HEK293T (cell line): ENCODE results near the gene PPP1R37.
A peak's percentile ranks its signal among the peaks of the same experiment; 100 is the strongest.

Source experiments
- CTCF ChIA-PET: fragments of 350-600 bp; formaldehyde crosslinking; extraction: SDS; loops from one replicate; lab custom pipeline; 2021; ENCODE audit warnings: antibody characterized with exemption, inconsistent platforms; lab: Yijun Ruan, JAX
- POLR2A ChIA-PET: fragments of 350-600 bp; formaldehyde crosslinking; extraction: SDS; loops from one replicate; lab custom pipeline; 2020; ENCODE audit warnings: antibody characterized with exemption, inconsistent platforms; lab: Yijun Ruan, JAX
- DNase-seq: peaks from one replicate; pipeline ENCODE4 v3.0.0; 2012; ENCODE audit warnings: mixed read lengths; ENCODE audit errors: extremely low spot score
- ARNT ChIP-seq: fragments of 450-650 bp; IDR thresholded peaks from 2 replicates; pipeline ENCODE4 v1.6.1; 2017; ENCODE audit warnings: mild to moderate bottlenecking
- BHLHE40 ChIP-seq: fragments of 450-650 bp; IDR thresholded peaks from 2 replicates; pipeline ENCODE4 v1.6.1; 2016; ENCODE audit warnings: mild to moderate bottlenecking, moderate library complexity, borderline replicate concordance
- CTBP1 ChIP-seq: fragments of 450-650 bp; IDR thresholded peaks from 2 replicates; pipeline ENCODE4 v1.6.1; 2016; ENCODE audit warnings: borderline replicate concordance
- ELF4 ChIP-seq: fragments of 450-650 bp; IDR thresholded peaks from 2 replicates; pipeline ENCODE4 v1.6.1; 2017; ENCODE audit warnings: antibody characterized with exemption
- FOXA1 ChIP-seq: fragments of 450-650 bp; IDR thresholded peaks from 2 replicates; pipeline ENCODE4 v1.6.1; 2016; ENCODE audit warnings: mild to moderate bottlenecking
- FOXK2 ChIP-seq: fragments of 450-650 bp; IDR thresholded peaks from 2 replicates; pipeline ENCODE4 v1.6.1; 2016; ENCODE audit warnings: mild to moderate bottlenecking
- FOXM1 ChIP-seq: fragments of 450-650 bp; IDR thresholded peaks from 2 replicates; pipeline ENCODE4 v1.6.1; 2017; ENCODE audit warnings: mild to moderate bottlenecking, borderline replicate concordance
- HDGF ChIP-seq: fragments of 450-650 bp; IDR thresholded peaks from 2 replicates; pipeline ENCODE4 v1.6.1; 2017; ENCODE audit warnings: antibody characterized with exemption, borderline replicate concordance
- L3MBTL2 ChIP-seq: fragments of 450-650 bp; conservative IDR thresholded peaks from 2 replicates; pipeline ENCODE4 v1.6.1; 2016; ENCODE audit warnings: mild to moderate bottlenecking
- LEF1 ChIP-seq: fragments of 450-650 bp; IDR thresholded peaks from 2 replicates; pipeline ENCODE4 v1.6.1; 2017; ENCODE audit warnings: mild to moderate bottlenecking, borderline replicate concordance
- NFRKB ChIP-seq: fragments of 450-650 bp; IDR thresholded peaks from 2 replicates; pipeline ENCODE4 v1.6.1; 2016; ENCODE audit warnings: mild to moderate bottlenecking, moderate library complexity
- PKNOX1 ChIP-seq: fragments of 450-650 bp; IDR thresholded peaks from 2 replicates; pipeline ENCODE4 v1.6.1; 2016
- SP1 ChIP-seq: fragments of 450-650 bp; IDR thresholded peaks from 2 replicates; pipeline ENCODE4 v1.6.1; 2017
- SUZ12 ChIP-seq: fragments of 450-650 bp; IDR thresholded peaks from 2 replicates; pipeline ENCODE4 v1.6.1; 2016; ENCODE audit warnings: mild to moderate bottlenecking
- TARDBP ChIP-seq: fragments of 450-650 bp; IDR thresholded peaks from 2 replicates; pipeline ENCODE4 v1.6.1; 2016
- ZNF384 ChIP-seq: fragments of 450-650 bp; IDR thresholded peaks from 2 replicates; pipeline ENCODE4 v1.6.1; 2016

Gene PPP1R37

GRCh38 chr19:45050036-45050435 lies 42.9 kb upstream of the PPP1R37 start:
- POLR2A ChIA-PET: interaction anchor here (0.9 to 1.6 kb wide), 3 partner anchors 9 to 42 kb away, joined by 3 to 11 read pairs (median 4); partner anchors contain the start of gene CLASRP
- CTCF ChIA-PET: interaction anchor here (1.4 kb wide), 1 partner anchor 9 kb away, joined by 8 read pairs; no protein-coding TSS in a partner anchor
- no peak for TF ChIP-seq BHLHE40
- DNase-seq: no peak

GRCh38 chr19:45051929-45052579 lies 40.9 kb upstream of the PPP1R37 start:
- ChIA-PET POLR2A (interaction anchor here (1.4 kb wide), 1 partner anchor 13 kb away, joined by 9 read pairs; the partner anchor contains the start of gene CLASRP), CTCF (no interaction called here)
- TF ChIP-seq CTBP1: no peak
- no peak for TF ChIP-seq ARNT
- no peak for TF ChIP-seq ZNF384
- no peak for TF ChIP-seq FOXK2
- DNase-seq: no peak

- ChIA-PET POLR2A (interaction anchor here (1.8 kb wide), 1 partner anchor 18 kb away, joined by 11 read pairs; the partner anchor contains the start of gene CLASRP), CTCF (no interaction called here)
- TF ChIP-seq BHLHE40 (no peak), FOXA1 (no peak), CTBP1 (no peak), ELF4 (no peak), PKNOX1 (no peak), LEF1 (no peak), ZNF384 (no peak), HDGF (no peak), L3MBTL2 (no peak), SUZ12 (no peak)
- no peak for DNase-seq
Measured at GRCh38 chr19:45056831-45057230, 36.1 kb upstream of the PPP1R37 start.

GRCh38 chr19:45057444-45057843 lies 35.5 kb upstream of the PPP1R37 start:
- ChIA-PET POLR2A (interaction anchor here (1.8 kb wide), 1 partner anchor 18 kb away, joined by 11 read pairs; the partner anchor contains the start of gene CLASRP), CTCF (interaction anchor here (0.6 kb wide), 1 partner anchor 684 kb away, joined by 3 read pairs; no protein-coding TSS in a partner anchor)
- DNase-seq: no peak
- TF ChIP-seq ARNT (no peak), FOXM1 (no peak), FOXA1 (no peak), CTBP1 (no peak), PKNOX1 (no peak), L3MBTL2 (no peak), NFRKB (no peak), HDGF (no peak), ZNF384 (no peak), SP1 (no peak), FOXK2 (no peak), TARDBP (no peak), SUZ12 (no peak), BHLHE40 (no peak), LEF1 (no peak)

GRCh38 chr19:45058622-45059159 lies 34.3 kb upstream of the PPP1R37 start:
- ChIA-PET POLR2A (interaction anchor here (1.1 to 1.4 kb wide), 2 partner anchors 9 to 20 kb away, joined by 3 to 9 read pairs; partner anchors contain the start of gene CLASRP), CTCF (interaction anchor here (0.5 to 2.0 kb wide), 7 partner anchors 10 to 59 kb away, joined by 3 to 8 read pairs (median 5); no protein-coding TSS in a partner anchor)
- no peak for DNase-seq
- TF ChIP-seq BHLHE40 (no peak), TARDBP (no peak), ELF4 (no peak), LEF1 (no peak), L3MBTL2 (no peak), FOXM1 (no peak), ARNT (no peak), FOXA1 (no peak)

GRCh38 chr19:45059258-45059965 lies 33.6 kb upstream of the PPP1R37 start:
- ChIA-PET CTCF (interaction anchor here (0.5 to 2.0 kb wide), 11 partner anchors 8 to 120 kb away, joined by 3 to 8 read pairs (median 4); no protein-coding TSS in a partner anchor), POLR2A (interaction anchor here (1.1 to 1.4 kb wide), 2 partner anchors 9 to 21 kb away, joined by 3 to 9 read pairs; partner anchors contain the start of gene CLASRP)
- TF ChIP-seq CTBP1 (no peak), SP1 (no peak), SUZ12 (no peak), ZNF384 (no peak), LEF1 (no peak), FOXA1 (no peak), FOXK2 (no peak)
- DNase-seq: peak; percentile 87
